ENCODE data around the gene P2RY14. TPM values are rescaled to one million over a fixed set of nuclear protein-coding genes. Genes with fewer than 3 reads are reported as not detected.

Gene P2RY14
- total RNA-seq, 1 donor from 2014 or later: not detected

- Mint-ChIP-seq H3K4me3 (ENCODE audit: unreplicated experiment) (no peak overlapping the region), H3K27ac (ENCODE audit: unreplicated experiment) (no peak overlapping the region), H3K27me3 (ENCODE audit: low read depth) (no peaks in the 10 kb centered on the region), H3K4me1 (ENCODE audit: low read depth) (peaks cover 22% of the 10 kb centered on the region), H3K36me3 (ENCODE audit: low read depth) (no peaks in the 10 kb centered on the region), H3K9me3 (ENCODE audit: low read depth) (peaks cover 9% of the 10 kb centered on the region)
- no peak for DNase-seq (ENCODE audit: low spot score)
- TF ChIP-seq CTCF (IDR thresholded peaks at IDR 0.05): no peak
Measured at GRCh38 chr3:151315136-151315535, 36.8 kb upstream of the P2RY14 start.

DNA sequence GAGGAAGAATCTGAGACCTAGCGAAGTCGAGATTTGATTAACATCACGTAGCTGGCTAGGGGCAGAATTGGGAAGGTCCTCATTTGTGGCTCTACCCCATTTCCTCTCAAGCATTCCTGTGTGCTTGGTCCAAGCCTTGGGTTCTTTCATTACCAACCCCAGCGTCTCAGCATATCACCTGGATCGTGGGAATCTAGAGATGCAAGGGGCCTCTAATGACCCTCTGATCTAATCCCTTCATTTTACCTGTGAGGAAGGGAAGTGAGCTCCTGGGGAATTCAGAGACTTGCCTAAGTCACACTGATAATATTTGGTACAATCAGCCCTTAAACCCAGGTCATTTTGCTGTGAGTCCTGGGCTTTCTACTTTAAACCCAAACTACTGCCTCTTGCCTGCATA lies 36.3 kb upstream of the P2RY14 start:
- Mint-ChIP-seq H3K4me1 (ENCODE audit: low read depth) (peaks cover 22% of the 10 kb centered on the region), H3K4me3 (ENCODE audit: unreplicated experiment) (no peak overlapping the region), H3K27ac (ENCODE audit: unreplicated experiment) (no peak overlapping the region), H3K27me3 (ENCODE audit: low read depth) (no peaks in the 10 kb centered on the region), H3K36me3 (ENCODE audit: low read depth) (no peaks in the 10 kb centered on the region), H3K9me3 (ENCODE audit: low read depth) (peaks cover 9% of the 10 kb centered on the region)
- no peak for DNase-seq (ENCODE audit: low spot score)
- no peak for TF ChIP-seq CTCF (IDR thresholded peaks at IDR 0.05)

DNA sequence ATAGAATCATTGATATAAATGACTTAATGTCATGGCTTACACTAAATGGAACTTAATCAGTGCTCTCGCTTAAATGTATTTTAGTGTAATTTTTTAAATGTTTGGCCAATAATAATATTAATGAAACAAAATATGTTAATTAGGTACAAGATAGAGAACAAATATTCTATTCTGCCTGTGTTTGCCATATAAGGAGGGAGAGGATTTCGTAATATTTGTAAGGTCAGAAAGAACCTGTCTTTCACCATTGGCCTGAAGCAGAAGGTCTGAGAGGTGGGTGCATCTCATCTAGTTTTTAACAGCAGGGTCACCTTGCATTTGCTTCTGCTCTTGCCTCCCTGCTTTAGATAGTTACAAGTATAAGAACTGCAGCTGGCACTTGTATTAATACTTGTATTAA lies 35.8 kb upstream of the P2RY14 start:
- Mint-ChIP-seq H3K36me3 (ENCODE audit: low read depth) (no peaks in the 10 kb centered on the region), H3K4me1 (ENCODE audit: low read depth) (peaks cover 22% of the 10 kb centered on the region), H3K27me3 (ENCODE audit: low read depth) (no peaks in the 10 kb centered on the region), H3K9me3 (ENCODE audit: low read depth) (peaks cover 9% of the 10 kb centered on the region), H3K27ac (ENCODE audit: unreplicated experiment) (no peak overlapping the region), H3K4me3 (ENCODE audit: unreplicated experiment) (no peak overlapping the region)
- no peak for DNase-seq (ENCODE audit: low spot score)
- no peak for TF ChIP-seq CTCF (IDR thresholded peaks at IDR 0.05)

DNA sequence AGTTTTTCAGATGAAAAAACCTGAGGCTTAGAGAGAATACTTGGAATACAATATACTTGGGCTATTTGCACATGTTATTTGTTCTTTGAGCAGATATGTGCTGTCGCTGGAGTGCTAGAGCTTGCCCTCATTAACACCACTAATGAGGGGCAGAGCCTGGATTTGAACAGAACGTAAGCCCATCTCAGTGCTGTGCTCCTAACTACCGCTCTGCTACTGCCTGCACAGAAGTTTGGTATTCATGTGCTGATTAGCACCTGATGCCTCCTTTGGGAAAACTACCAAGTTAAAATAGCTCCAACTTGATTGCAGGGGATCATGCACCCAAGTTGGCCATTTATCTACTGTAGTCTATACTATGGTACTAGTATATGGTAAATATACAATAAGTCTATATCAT lies 34.6 kb upstream of the P2RY14 start:
- no peaks in the 10 kb centered on the region for H3K27me3 Mint-ChIP-seq (ENCODE audit: low read depth)
- peaks cover 17% of the 10 kb centered on the region for H3K4me1 Mint-ChIP-seq (ENCODE audit: low read depth)
- peaks cover 9% of the 10 kb centered on the region for H3K9me3 Mint-ChIP-seq (ENCODE audit: low read depth)
- H3K36me3 Mint-ChIP-seq (ENCODE audit: low read depth): no peaks in the 10 kb centered on the region
- no peak for TF ChIP-seq CTCF (IDR thresholded peaks at IDR 0.05)
- no peak overlapping the region for H3K4me3 Mint-ChIP-seq (ENCODE audit: unreplicated experiment)
- no peak overlapping the region for H3K27ac Mint-ChIP-seq (ENCODE audit: unreplicated experiment)
- DNase-seq (ENCODE audit: low spot score): no peak

- Mint-ChIP-seq H3K27me3 (ENCODE audit: low read depth) (no peaks in the 10 kb centered on the region), H3K36me3 (ENCODE audit: low read depth) (no peaks in the 10 kb centered on the region), H3K4me3 (ENCODE audit: unreplicated experiment) (no peak overlapping the region), H3K27ac (ENCODE audit: unreplicated experiment) (no peak overlapping the region), H3K9me3 (ENCODE audit: low read depth) (no peaks in the 10 kb centered on the region), H3K4me1 (ENCODE audit: low read depth) (peaks cover 19% of the 10 kb centered on the region)
- no peak for TF ChIP-seq CTCF (IDR thresholded peaks at IDR 0.05)
- no peak for DNase-seq (ENCODE audit: low spot score)
Measured at GRCh38 chr3:151309566-151309965, 31.2 kb upstream of the P2RY14 start.

Data from chondrocyte (in vitro differentiated cells).